ENCODE measurements around the gene C1orf159.
"Not testable (repeated sequence)": the region's sequence is repeated elsewhere in the genome, so short reads cannot be mapped to it uniquely, and the experiment has no call there.

Gene C1orf159

DNA sequence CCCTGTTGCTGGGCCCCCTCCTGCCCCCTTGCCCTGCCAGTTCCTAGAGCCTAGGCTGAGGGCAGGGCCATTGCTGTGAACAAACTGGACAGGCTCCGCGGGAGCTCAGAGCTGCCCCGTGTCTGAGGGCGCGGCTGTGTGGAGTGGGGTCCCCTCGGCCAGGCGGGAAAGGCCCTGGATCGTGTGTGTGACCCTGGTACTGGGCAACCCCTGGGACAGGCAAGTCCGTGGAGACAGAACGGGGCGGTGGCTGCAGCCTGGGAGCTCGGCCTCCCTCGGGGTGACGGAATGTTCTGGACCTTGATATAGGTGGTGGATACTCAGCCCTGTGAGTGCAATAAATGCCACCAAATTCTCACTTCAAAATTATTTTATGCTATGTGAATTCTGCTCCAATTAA is 27.7 kb upstream of the C1orf159 start:
- TF ChIP-seq, protein P1, sequence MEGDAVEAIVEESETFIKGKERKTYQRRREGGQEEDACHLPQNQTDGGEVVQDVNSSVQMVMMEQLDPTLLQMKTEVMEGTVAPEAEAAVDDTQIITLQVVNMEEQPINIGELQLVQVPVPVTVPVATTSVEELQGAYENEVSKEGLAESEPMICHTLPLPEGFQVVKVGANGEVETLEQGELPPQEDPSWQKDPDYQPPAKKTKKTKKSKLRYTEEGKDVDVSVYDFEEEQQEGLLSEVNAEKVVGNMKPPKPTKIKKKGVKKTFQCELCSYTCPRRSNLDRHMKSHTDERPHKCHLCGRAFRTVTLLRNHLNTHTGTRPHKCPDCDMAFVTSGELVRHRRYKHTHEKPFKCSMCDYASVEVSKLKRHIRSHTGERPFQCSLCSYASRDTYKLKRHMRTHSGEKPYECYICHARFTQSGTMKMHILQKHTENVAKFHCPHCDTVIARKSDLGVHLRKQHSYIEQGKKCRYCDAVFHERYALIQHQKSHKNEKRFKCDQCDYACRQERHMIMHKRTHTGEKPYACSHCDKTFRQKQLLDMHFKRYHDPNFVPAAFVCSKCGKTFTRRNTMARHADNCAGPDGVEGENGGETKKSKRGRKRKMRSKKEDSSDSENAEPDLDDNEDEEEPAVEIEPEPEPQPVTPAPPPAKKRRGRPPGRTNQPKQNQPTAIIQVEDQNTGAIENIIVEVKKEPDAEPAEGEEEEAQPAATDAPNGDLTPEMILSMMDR (IDR thresholded peaks at IDR 0.05) = no peak
- H3K9me3 ChIP-seq = no peaks in the 10 kb centered on the region
- H3K36me3 ChIP-seq = no peaks in the 10 kb centered on the region
- peaks cover 15 to 16% of the 10 kb centered on the region in 2 experiments for H3K4me1 ChIP-seq (ENCODE audit: control insufficient read depth in 1 of 2, insufficient read depth in 1 of 2, low read depth in 1 of 2, low read length in 1 of 2)
- H3K4me3 ChIP-seq (ENCODE audit: low read depth in 1 of 2, low read length in 1 of 2) = peak overlapping the region; percentile 53 to 56
- H3K27me3 ChIP-seq = peaks cover 3% of the 10 kb centered on the region
- peak overlapping the region; percentile 79 for H3K27ac ChIP-seq

DNA sequence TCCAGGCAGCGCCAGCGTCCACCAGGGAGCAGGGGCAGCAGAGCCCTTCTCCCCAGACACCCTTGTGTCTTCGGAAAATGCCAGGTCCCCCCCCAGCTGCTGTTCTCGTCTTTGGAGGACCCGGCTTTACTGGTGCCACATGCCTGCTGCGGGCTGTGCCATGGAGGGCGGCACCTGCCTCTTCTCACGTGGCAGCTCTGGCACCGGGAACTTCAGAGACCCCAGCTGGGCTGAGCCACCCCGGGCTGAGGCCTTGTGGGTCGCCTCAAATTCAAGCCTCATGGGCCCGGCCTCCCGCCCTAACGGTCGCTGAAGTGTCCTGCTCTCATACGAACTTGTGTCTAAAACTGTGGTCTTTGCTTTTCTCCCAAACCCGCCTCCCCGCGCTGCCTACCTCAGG is 27.0 kb upstream of the C1orf159 start:
- Histone ChIP-seq H3K4me1 (ENCODE audit: control insufficient read depth in 1 of 2, insufficient read depth in 1 of 2, low read depth in 1 of 2, low read length in 1 of 2) (peaks cover 15 to 16% of the 10 kb centered on the region in 2 experiments), H3K36me3 (no peaks in the 10 kb centered on the region), H3K9me3 (no peaks in the 10 kb centered on the region), H3K27ac (no peak overlapping the region), H3K27me3 (peaks cover 11% of the 10 kb centered on the region), H3K4me3 (ENCODE audit: low read depth in 1 of 2, low read length in 1 of 2) (no peak overlapping the region)
- TF ChIP-seq, protein P1 (IDR thresholded peaks at IDR 0.05) = no peak

DNA sequence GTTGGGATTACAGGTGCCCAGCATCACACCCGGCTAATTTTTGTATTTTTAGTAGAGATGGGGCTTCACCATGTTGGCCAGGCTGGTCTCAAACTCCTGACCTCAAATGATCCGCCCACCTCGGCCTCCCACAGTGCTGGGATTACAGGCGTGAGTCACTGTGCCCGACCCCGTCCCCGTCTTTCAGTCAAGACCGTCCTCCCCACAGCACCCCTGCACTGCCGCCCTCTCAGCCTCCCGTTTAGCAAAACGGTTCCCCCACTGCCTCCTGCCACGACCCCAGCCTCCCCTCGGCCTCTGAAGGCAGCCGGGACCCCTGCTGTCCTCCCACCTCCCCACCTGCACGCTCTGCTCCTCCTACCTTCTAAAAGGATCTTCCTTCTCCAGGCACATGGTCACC is 26.5 kb upstream of the C1orf159 start:
- H3K9me3 ChIP-seq; H3K27ac ChIP-seq; H3K4me3 ChIP-seq (ENCODE audit: low read depth in 1 of 2, low read length in 1 of 2); H3K36me3 ChIP-seq: not testable (repeated sequence)
- peaks cover 15 to 16% of the 10 kb centered on the region in 2 experiments for H3K4me1 ChIP-seq (ENCODE audit: control insufficient read depth in 1 of 2, insufficient read depth in 1 of 2, low read depth in 1 of 2, low read length in 1 of 2)
- H3K27me3 ChIP-seq = peaks cover 16% of the 10 kb centered on the region

DNA sequence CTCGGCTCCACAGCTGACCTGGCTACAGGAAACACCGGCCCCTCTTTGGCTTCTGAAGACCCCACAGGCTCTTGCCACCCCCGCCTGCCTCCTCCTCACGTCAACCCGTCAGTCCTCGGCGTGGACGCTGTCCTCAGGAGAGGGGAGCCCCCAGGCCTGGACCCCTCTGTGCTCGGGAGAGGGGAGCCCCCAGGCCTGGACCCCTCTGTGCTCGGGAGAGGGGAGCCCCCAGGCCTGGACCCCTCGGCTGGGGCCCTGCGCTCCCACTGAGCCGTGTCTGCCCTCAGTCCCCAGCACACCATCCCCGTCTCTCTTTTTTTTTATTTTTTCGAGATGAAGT is 26.0 kb upstream of the C1orf159 start:
- no peak overlapping the region for H3K4me3 ChIP-seq (ENCODE audit: low read depth in 1 of 2, low read length in 1 of 2)
- peaks cover 20% of the 10 kb centered on the region for H3K27me3 ChIP-seq
- H3K9me3 ChIP-seq = no peaks in the 10 kb centered on the region
- no peak overlapping the region for H3K27ac ChIP-seq
- H3K4me1 ChIP-seq (ENCODE audit: control insufficient read depth in 1 of 2, insufficient read depth in 1 of 2, low read depth in 1 of 2, low read length in 1 of 2) = peaks cover 15 to 16% of the 10 kb centered on the region in 2 experiments
- H3K36me3 ChIP-seq = no peaks in the 10 kb centered on the region
- TF ChIP-seq, protein P1 (IDR thresholded peaks at IDR 0.05) = no peak

DNA sequence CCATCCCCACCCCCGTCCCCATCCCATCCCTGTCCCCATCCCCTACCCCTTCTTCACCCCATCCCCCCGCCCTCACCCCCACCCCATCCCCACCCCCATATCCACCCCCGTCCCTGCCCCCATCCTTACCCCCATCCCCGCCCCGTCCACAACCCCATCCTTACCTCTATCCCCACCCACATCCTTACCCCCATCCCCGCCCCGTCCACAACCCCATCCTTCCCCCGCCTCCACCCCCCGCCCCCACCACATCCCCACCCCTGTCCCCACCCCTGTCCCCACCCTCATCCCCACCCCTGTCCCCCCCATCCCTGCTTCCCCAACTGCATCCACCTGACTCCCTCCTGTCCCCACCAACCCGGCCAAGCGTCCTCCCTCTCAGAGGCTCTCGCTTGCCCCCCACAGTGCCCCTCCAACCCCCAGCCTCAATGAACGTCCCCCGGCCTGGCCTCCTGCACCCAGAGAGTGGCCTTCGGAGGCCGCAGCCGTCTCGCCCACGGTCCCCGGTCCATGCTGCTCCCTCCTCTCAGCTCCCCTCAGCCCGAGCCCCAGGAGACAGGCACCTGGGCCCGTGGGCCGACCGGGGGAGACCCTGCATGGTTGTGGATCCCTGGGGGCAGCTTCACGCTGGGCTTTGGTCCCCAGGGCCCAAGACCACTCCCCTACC is 25.5 kb upstream of the C1orf159 start:
- TF ChIP-seq, protein P1 (IDR thresholded peaks at IDR 0.05) = no peak
- no peaks in the 10 kb centered on the region for H3K36me3 ChIP-seq
- no peak overlapping the region for H3K4me3 ChIP-seq (ENCODE audit: low read depth in 1 of 2, low read length in 1 of 2)
- H3K9me3 ChIP-seq = no peaks in the 10 kb centered on the region
- peaks cover 15 to 16% of the 10 kb centered on the region in 2 experiments for H3K4me1 ChIP-seq (ENCODE audit: control insufficient read depth in 1 of 2, insufficient read depth in 1 of 2, low read depth in 1 of 2, low read length in 1 of 2)
- H3K27me3 ChIP-seq = peaks cover 26% of the 10 kb centered on the region
- no peak overlapping the region for H3K27ac ChIP-seq

DNA sequence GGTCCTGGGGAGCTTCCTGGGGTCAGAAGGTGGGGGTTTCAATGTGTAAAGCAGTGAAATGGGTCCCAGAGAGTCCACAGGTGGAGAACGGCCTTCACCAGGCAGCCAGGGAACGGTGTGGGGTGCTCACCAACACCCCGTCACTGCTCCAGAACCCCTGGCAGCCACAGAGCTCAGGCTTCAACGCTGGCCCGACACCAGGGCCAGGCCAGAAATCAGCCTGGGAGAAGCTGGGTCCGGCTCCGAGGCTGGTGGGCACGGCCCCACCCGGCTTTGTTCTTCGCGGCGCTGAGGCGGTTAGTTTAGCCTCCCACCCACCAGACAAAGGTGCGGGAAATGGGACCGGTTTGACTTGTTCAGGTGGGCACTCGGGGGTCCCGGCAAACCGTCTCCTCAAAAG is 24.8 kb upstream of the C1orf159 start:
- TF ChIP-seq, protein P1 (IDR thresholded peaks at IDR 0.05) = no peak
- Histone ChIP-seq H3K4me3 (ENCODE audit: low read depth in 1 of 2, low read length in 1 of 2) (no peak overlapping the region), H3K27ac (no peak overlapping the region), H3K27me3 (peaks cover 33% of the 10 kb centered on the region), H3K9me3 (no peaks in the 10 kb centered on the region), H3K36me3 (no peaks in the 10 kb centered on the region), H3K4me1 (ENCODE audit: control insufficient read depth in 1 of 2, insufficient read depth in 1 of 2, low read depth in 1 of 2, low read length in 1 of 2) (peaks cover 15 to 16% of the 10 kb centered on the region in 2 experiments)

Data from neutrophil (primary cell).